ENCODE measurements around the gene DHRSX. TPM values are rescaled to one million over a fixed set of nuclear protein-coding genes. Genes with fewer than 3 reads are reported as not detected.

DHRSX gene
- total and polyA plus RNA-seq, 3 donors from 2014 or later: 15.3 to 31.3 (median 29.2) TPM

DNA sequence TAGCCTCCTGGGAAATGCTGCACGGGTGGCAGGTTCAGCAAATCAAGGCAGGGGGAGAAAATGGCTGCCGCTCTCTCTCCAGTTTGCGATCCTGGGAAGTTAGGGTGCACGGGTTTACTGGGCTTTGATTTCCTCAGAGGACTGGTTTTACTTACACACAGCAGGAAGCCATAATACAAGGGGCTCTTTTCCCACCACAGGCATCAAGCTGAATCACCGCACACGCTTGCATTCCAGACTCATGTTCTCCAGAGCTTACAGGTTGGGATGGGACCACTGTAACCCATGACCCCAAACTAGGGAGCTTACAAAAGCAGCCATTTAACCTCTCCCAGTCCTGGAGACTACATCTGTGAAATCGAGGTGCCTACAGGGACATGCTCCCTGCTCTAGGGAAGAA is 159.8 kb downstream of the DHRSX start:
- no peaks in the 10 kb centered on the region for H3K9me3 ChIP-seq
- no peaks in the 10 kb centered on the region for H3K36me3 ChIP-seq (ENCODE audit: low read depth, missing control alignments)
- H3K4me3 ChIP-seq: no peak overlapping the region
- intact Hi-C loops (cut with DNase I; ENCODE audit: low total_unique reads): no loop called here
- no peak for DNase-seq
- WGBS, 2 donors: 89 to 90% methylated on average over 7 of the region's 7 CpGs
- H3K27me3 ChIP-seq: no peaks in the 10 kb centered on the region
- H3K4me1 ChIP-seq: no peaks in the 10 kb centered on the region
- H3K27ac ChIP-seq: no peak overlapping the region
- no peak for TF ChIP-seq POLR2A (IDR thresholded peaks at IDR 0.05)
- TF ChIP-seq, protein P1, sequence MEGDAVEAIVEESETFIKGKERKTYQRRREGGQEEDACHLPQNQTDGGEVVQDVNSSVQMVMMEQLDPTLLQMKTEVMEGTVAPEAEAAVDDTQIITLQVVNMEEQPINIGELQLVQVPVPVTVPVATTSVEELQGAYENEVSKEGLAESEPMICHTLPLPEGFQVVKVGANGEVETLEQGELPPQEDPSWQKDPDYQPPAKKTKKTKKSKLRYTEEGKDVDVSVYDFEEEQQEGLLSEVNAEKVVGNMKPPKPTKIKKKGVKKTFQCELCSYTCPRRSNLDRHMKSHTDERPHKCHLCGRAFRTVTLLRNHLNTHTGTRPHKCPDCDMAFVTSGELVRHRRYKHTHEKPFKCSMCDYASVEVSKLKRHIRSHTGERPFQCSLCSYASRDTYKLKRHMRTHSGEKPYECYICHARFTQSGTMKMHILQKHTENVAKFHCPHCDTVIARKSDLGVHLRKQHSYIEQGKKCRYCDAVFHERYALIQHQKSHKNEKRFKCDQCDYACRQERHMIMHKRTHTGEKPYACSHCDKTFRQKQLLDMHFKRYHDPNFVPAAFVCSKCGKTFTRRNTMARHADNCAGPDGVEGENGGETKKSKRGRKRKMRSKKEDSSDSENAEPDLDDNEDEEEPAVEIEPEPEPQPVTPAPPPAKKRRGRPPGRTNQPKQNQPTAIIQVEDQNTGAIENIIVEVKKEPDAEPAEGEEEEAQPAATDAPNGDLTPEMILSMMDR (IDR thresholded peaks at IDR 0.05): no peak

DNA sequence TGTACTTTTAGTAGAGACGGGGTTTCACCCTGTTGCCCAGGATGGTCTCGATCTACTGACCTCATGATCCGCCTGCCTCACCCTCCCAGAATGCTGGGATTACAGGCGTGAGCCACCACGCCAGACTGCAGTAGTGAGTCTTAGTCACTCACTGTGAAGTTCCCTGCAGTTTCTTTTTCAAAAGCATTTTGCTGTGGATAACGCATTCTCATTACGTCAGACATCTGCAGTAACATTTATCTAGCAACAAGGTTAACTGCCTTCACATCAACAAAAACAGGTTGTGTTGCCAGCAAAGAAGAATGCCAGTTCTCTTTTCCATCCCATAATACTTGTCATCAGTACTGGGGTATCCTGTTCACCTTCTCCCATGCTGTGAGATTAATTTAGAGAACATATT is 164.6 kb downstream of the DHRSX start:
- WGBS, 2 donors: 76 to 86% methylated on average over 7 of the region's 7 CpGs

DNA sequence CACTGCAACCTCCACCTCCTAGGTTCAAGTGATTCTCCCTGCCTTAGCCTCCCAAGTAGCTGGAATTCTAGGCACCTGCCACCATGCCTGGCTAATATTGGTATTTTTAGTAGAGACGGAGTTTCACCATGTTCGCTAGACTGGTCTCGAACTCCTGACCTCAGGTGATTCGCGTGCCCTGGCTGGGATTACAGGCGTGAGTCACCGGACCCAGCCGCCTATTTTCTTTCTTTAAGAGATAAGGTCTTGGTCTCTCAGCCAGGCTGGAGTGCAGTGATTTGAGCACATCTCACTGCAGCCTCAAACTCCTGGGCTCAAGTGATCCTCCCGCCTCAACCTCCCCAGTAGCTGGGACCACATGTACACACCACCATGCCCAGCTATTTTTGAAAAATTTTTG is 166.5 kb downstream of the DHRSX start:
- H3K36me3 ChIP-seq (ENCODE audit: low read depth, missing control alignments): no peaks in the 10 kb centered on the region
- TF ChIP-seq, protein P1 (IDR thresholded peaks at IDR 0.05): no peak
- TF ChIP-seq POLR2A (IDR thresholded peaks at IDR 0.05): no peak
- H3K27ac ChIP-seq: no peak overlapping the region
- no peak overlapping the region for H3K4me3 ChIP-seq
- intact Hi-C loops (cut with DNase I; ENCODE audit: low total_unique reads): no loop called here
- no peak for DNase-seq
- WGBS, 2 donors: 93% methylated on average over 9 of the region's 9 CpGs
- no peaks in the 10 kb centered on the region for H3K9me3 ChIP-seq
- H3K27me3 ChIP-seq: no peaks in the 10 kb centered on the region
- no peaks in the 10 kb centered on the region for H3K4me1 ChIP-seq

More for the DNA sequence above, 164.6 kb downstream of the DHRSX start:
- Histone ChIP-seq H3K36me3 (ENCODE audit: low read depth, missing control alignments) (no peaks in the 10 kb centered on the region), H3K27ac (no peak overlapping the region), H3K9me3 (no peaks in the 10 kb centered on the region), H3K27me3 (no peaks in the 10 kb centered on the region), H3K4me3 (no peak overlapping the region), H3K4me1 (no peaks in the 10 kb centered on the region)
- no peak for TF ChIP-seq POLR2A (IDR thresholded peaks at IDR 0.05)
- TF ChIP-seq, protein P1 (IDR thresholded peaks at IDR 0.05): no peak
- no peak for DNase-seq
- intact Hi-C loops (cut with DNase I; ENCODE audit: low total_unique reads): no loop called here

DNA sequence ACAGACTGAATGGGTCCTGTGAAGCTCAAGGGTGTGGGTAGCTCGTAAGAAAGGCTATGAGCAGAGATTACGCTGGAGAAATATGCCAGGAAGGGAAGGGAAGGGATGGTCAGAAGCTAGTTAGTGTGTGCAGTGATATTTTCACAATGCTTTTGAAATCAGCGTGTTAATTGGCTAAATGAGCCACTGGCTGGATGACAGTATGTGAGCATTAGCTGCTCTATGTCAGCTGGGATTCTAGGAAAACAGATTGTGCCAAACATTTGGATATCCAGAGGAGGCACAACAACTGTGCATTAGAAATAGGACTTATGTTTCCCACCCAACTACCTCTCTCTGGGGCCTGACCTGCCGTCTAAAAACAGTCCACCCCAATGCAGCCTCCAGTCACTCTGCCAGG is 168.5 kb downstream of the DHRSX start:
- Histone ChIP-seq H3K9me3 (no peaks in the 10 kb centered on the region), H3K27me3 (no peaks in the 10 kb centered on the region), H3K4me3 (no peak overlapping the region), H3K36me3 (ENCODE audit: low read depth, missing control alignments) (no peaks in the 10 kb centered on the region), H3K27ac (no peak overlapping the region), H3K4me1 (no peaks in the 10 kb centered on the region)
- intact Hi-C loops (cut with DNase I; ENCODE audit: low total_unique reads): no loop called here
- TF ChIP-seq, protein P1 (IDR thresholded peaks at IDR 0.05): no peak
- no peak for TF ChIP-seq POLR2A (IDR thresholded peaks at IDR 0.05)
- 81 to 86% methylated on average over 4 of the region's 4 CpGs for WGBS, 2 donors
- no peak for DNase-seq

DNA sequence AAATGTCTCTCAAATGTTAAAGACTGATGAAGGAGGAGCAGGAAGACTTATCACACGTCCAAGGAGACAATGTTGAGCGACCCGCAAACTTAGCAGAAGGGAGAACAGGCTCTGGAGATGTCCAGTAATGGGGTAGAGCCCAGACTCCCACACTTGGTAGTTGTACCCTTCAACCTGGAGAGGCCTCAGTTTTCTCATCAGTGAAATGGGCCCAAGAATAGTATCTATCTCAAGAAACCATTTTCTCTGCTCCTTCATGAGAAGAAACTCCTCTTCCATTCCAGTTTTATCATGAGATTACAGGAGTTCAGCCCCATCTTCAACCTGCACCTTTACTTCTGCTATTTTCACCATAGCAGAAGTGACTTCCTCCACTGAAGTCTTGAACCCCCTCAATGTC is 169.9 kb downstream of the DHRSX start:
- WGBS, 2 donors: 91 to 94% methylated on average over 3 of the region's 3 CpGs
- intact Hi-C loops (cut with DNase I; ENCODE audit: low total_unique reads): no loop called here
- Histone ChIP-seq H3K36me3 (ENCODE audit: low read depth, missing control alignments) (no peaks in the 10 kb centered on the region), H3K4me1 (no peaks in the 10 kb centered on the region), H3K9me3 (no peaks in the 10 kb centered on the region), H3K27ac (no peak overlapping the region), H3K4me3 (no peak overlapping the region), H3K27me3 (no peaks in the 10 kb centered on the region)
- no peak for DNase-seq
- TF ChIP-seq, protein P1 (IDR thresholded peaks at IDR 0.05): no peak
- no peak for TF ChIP-seq POLR2A (IDR thresholded peaks at IDR 0.05)

Measured in testis (tissue), 3 donors.